Adipocyte (in vitro differentiated cells): Measurements from ENCODE around the gene TMED6.

Experiments used
- DNase-seq: peaks from one replicate; pipeline ENCODE4 v3.0.0-alpha.2; 2015; ENCODE audit warnings: low read depth
- H3K27me3 ChIP-seq: replicated peaks from 2 replicates; pipeline ENCODE4 v1.7.0; 2013; ENCODE audit warnings: mild to moderate bottlenecking, low read length, moderate library complexity; ENCODE audit not compliant: control insufficient read depth, insufficient read depth
- H3K36me3 ChIP-seq: 2 replicates; pipeline ENCODE4 v1.7.0; 2013; ENCODE audit warnings: low read length, mild to moderate bottlenecking, moderate library complexity; ENCODE audit not compliant: control insufficient read depth, insufficient read depth, severe bottlenecking
- H3K4me1 ChIP-seq: 2 replicates; pipeline ENCODE4 v1.7.0; 2013; ENCODE audit warnings: mild to moderate bottlenecking, low read length, moderate library complexity; ENCODE audit not compliant: control insufficient read depth, insufficient read depth
- H3K4me3 ChIP-seq: 2 replicates; pipeline ENCODE4 v1.7.0; 2013; ENCODE audit warnings: mild to moderate bottlenecking, low read length, moderate library complexity
- H3K9ac ChIP-seq: 2 replicates; pipeline ENCODE4 v1.7.0; 2013; ENCODE audit warnings: mild to moderate bottlenecking, low read length, moderate library complexity
- H3K9me3 ChIP-seq: 2 replicates; pipeline ENCODE4 v1.7.0; 2013; ENCODE audit warnings: mild to moderate bottlenecking, low read length, moderate library complexity; ENCODE audit not compliant: control insufficient read depth

TMED6 gene

DNA sequence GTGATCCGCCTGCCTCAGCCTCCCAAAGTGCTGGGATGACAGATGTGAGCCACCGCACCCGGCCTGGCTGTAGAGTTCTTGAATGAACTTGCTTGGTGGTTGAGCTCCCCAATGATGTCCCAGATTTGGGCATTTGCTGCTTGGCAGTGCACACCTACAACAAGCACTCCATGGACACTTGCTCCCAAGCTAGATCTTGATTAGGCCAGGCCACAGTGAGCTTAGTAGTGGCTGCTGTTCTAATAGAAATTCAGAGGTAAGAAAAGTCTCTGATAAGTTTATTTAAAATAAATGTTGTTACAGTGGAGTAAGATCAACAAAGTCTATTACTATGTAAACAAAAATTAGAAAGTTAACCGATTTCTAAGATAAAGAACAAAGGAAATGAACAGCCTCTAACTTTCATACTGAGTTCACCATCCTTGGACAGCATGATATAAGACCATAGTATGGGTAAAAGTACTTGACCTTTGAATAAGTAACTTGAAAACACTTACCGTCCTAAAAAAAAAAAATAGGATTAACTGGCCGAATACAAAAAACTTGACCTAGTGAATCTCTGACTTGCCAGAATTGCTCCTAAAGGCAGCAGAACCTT is 951 bp downstream of the TMED6 start:
- no peak overlapping the region for H3K4me3 ChIP-seq
- no peaks in the 10 kb centered on the region for H3K27me3 ChIP-seq
- no peaks in the 10 kb centered on the region for H3K4me1 ChIP-seq
- H3K9me3 ChIP-seq, result no peaks in the 10 kb centered on the region
- no peak overlapping the region for H3K9ac ChIP-seq
- peaks cover 27% of the 10 kb centered on the region for H3K36me3 ChIP-seq
- DNase-seq, result no peak

DNA sequence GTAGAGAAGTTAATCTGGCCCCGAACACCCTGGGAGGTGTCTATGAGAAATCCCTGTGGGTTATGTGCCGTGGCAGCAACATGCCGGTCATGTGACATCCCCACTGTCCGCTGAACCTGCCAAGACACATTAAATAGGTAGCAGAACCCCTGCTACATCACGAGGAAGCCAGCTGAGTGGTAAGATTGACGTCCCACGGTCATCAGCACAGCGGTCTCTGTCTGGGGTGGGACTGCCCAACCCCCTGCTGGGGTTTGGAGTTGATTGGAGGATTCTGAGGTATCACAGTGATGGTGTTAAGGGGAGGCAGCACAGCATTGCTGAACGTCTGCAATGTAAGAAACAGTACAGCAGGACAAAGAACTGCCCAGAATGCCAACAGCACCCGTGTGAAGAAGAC is 2.0 kb downstream of the TMED6 start:
- Histone ChIP-seq H3K4me3 (no peak overlapping the region), H3K27me3 (no peaks in the 10 kb centered on the region), H3K4me1 (no peaks in the 10 kb centered on the region), H3K9me3 (no peaks in the 10 kb centered on the region), H3K9ac (no peak overlapping the region), H3K36me3 (peaks cover 22% of the 10 kb centered on the region)
- DNase-seq, result no peak

DNA sequence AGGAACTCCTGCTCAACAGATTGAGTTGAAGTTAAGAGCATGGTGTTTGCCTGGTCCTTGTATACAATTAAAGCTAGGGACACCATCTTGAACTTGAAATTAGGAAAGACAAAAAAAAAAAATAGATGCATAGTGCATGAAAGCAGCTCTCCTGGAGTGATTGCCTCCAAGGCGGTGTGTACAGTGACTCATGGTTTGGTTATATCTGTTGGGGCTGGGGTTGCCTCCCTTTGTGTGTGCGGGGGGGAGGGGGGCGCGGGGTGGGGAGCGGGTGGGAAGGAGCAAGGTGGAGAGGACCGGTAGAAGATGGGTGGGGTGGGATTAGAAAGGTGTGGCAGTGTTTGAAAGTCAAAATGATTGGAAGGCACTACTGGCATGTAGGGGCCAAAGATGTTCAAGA is 3.4 kb downstream of the TMED6 start:
- H3K9me3 ChIP-seq, result no peaks in the 10 kb centered on the region
- no peak overlapping the region for H3K9ac ChIP-seq
- no peaks in the 10 kb centered on the region for H3K27me3 ChIP-seq
- H3K4me3 ChIP-seq, result no peak overlapping the region
- H3K4me1 ChIP-seq, result no peaks in the 10 kb centered on the region
- peaks cover 33% of the 10 kb centered on the region for H3K36me3 ChIP-seq
- DNase-seq, result no peak

DNA sequence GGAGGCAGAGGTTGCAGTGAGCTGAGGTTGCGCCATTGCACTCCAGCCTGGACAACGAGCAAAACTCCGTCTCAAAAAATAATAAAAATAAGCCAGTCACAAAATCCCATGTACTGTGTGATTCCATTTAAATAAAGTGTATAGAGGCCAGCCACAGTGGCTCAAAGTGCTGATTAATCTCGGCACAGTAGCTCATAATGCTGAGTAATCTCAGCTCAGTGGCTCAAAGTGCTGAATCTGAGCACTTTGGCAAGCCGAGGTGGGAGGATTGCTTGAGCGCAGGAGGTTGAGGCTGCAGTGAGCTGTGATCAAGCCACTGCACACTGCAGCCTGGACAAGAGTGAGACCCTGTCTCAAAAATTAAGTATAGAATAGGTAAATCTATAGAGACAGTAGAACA is 4.9 kb downstream of the TMED6 start:
- Histone ChIP-seq H3K4me3 (no peak overlapping the region), H3K27me3 (no peaks in the 10 kb centered on the region), H3K36me3 (peaks cover 44% of the 10 kb centered on the region), H3K4me1 (no peaks in the 10 kb centered on the region), H3K9me3 (no peaks in the 10 kb centered on the region), H3K9ac (no peak overlapping the region)
- no peak for DNase-seq

- peaks cover 44% of the 10 kb centered on the region for H3K36me3 ChIP-seq
Measured at GRCh38 chr16:69345923-69346322, 5.7 kb downstream of the TMED6 start.

GRCh38 chr16:69344171-69344570 is 7.4 kb downstream of the TMED6 start:
- Histone ChIP-seq H3K4me3 (no peak overlapping the region), H3K9me3 (no peaks in the 10 kb centered on the region), H3K4me1 (peaks cover 13% of the 10 kb centered on the region), H3K27me3 (no peaks in the 10 kb centered on the region), H3K36me3 (peaks cover 38% of the 10 kb centered on the region), H3K9ac (no peak overlapping the region)
- DNase-seq, result no peak

More at GRCh38 chr16:69345923-69346322, 5.7 kb downstream of the TMED6 start:
- Histone ChIP-seq H3K9me3 (no peaks in the 10 kb centered on the region), H3K9ac (no peak overlapping the region), H3K27me3 (no peaks in the 10 kb centered on the region), H3K4me1 (peaks cover 7% of the 10 kb centered on the region), H3K4me3 (no peak overlapping the region)
- no peak for DNase-seq

GRCh38 chr16:69340095-69340644 is 11.4 kb downstream of the TMED6 start:
- H3K36me3 ChIP-seq, result peaks cover 43% of the 10 kb centered on the region
- H3K9me3 ChIP-seq, result no peaks in the 10 kb centered on the region
- peak; percentile 32 for DNase-seq
- H3K4me3 ChIP-seq, result peak overlapping the region; percentile 99
- H3K9ac ChIP-seq, result peak overlapping the region; percentile 98
- peaks cover 20% of the 10 kb centered on the region for H3K4me1 ChIP-seq
- H3K27me3 ChIP-seq, result no peaks in the 10 kb centered on the region

GRCh38 chr16:69339289-69340094 is 12.1 kb downstream of the TMED6 start, which contains the start of the genes COG8 and NIP7:
COG8 (minus strand) TSS chr16:69339564; CDS start chr16:69339552, 12 bp downstream.
NIP7 (plus strand) TSS chr16:69339772; CDS start chr16:69339830, 58 bp downstream.
- peak; percentile 99 for DNase-seq
- H3K9ac ChIP-seq, result peak within 1 kb of the TSS; percentile 98
- H3K36me3 ChIP-seq, result peaks cover 50% of the 10 kb centered on the region
- no peaks in the 10 kb centered on the region for H3K27me3 ChIP-seq
- H3K4me1 ChIP-seq, result peaks cover 20% of the 10 kb centered on the region
- no peaks in the 10 kb centered on the region for H3K9me3 ChIP-seq
- peak within 1 kb of the TSS; percentile 99 for H3K4me3 ChIP-seq

DNA sequence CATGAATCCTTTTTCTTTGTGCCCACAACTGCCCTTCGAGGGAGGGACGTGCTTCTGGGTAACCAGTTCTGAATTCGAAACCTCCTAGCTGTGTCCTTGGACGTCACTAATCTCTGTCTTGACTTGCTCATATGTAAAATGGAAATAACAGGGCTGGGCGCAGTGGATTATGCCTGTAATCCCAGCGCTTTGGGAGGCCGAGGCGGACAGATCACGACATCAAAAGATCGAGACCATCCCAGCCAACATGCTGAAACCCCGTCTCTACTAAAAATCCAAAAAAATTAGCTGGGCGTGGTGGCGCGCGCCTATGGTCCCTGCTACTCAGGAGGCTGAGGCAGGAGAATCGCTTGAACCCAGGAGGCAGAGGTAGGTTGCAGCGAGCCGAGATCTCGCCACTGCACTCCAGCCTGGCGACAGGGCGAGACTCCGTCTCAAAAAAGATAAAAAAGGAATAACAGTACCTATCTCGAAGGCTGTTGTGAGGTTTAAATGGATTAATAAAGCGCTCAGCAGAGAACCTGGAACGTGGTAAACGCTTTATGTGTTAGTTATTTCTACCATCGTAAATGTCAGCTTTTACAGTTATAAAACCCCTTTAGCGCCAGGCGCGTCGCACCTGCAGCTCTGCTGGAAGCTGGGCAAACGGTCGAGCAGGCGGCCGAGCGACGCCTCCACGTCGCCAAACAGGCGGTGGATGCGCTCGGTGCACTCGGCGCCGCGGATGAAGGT is 12.9 kb downstream of the TMED6 start:
- H3K9me3 ChIP-seq, result no peaks in the 10 kb centered on the region

GRCh38 chr16:69334696-69335095 is 16.9 kb downstream of the TMED6 start:
- Histone ChIP-seq H3K9me3 (no peaks in the 10 kb centered on the region), H3K4me3 (no peak overlapping the region), H3K9ac (no peak overlapping the region), H3K4me1 (peaks cover 7% of the 10 kb centered on the region), H3K27me3 (no peaks in the 10 kb centered on the region), H3K36me3 (peaks cover 48% of the 10 kb centered on the region)
- no peak for DNase-seq

More for the DNA sequence above, 12.9 kb downstream of the TMED6 start:
- Histone ChIP-seq H3K4me3 (peak overlapping the region; percentile 99), H3K4me1 (peaks cover 20% of the 10 kb centered on the region), H3K9ac (peak overlapping the region; percentile 98), H3K36me3 (peaks cover 52% of the 10 kb centered on the region), H3K27me3 (no peaks in the 10 kb centered on the region)
- no peak for DNase-seq
